ENCODE results near the gene TCEA2.

DNA sequence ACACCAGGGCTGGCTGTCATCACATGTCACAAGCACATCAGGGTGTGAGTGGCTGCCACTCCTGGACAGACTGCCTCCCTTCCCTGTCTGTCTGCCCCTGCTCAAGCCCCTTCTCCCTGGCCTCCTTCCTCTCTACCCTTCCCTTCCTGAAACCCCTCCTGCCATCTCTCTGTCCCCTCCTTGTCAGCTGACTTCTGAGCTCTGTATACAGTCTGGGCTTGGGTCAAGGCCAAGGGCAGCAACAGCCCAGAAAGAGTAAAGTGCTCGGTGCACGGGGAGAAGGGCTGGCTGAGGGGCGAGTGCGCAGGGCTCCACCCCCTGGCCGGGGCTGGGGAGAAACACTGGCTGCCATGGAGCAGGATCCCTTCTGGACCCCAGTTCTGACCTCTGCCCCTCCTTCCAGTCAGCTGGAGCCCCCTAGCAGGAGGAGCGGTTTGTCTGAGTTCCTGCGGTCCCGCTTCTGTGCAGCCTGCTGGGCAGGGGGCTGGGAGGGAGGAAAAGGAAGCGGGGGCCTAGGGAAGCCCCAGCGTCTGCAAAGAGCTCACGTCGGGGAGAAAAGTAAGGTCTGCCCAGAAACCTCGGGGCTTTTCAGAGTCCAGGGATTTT, 19.2 kb downstream of the TCEA2 start:
- TF ChIP-seq CCAR2 (optimal IDR thresholded peaks at IDR 0.05; ENCODE audit: low read depth, low read length), result no peak
- no peak for TF ChIP-seq KAT7 (CRISPR knock-in tag; IDR thresholded peaks at IDR 0.05; ENCODE audit: borderline replicate concordance)
- no peak for TF ChIP-seq NCOA1 (CRISPR knock-in tag; IDR thresholded peaks at IDR 0.05)
- no peak; the same call in 1 of the 2 replicates for TF ChIP-seq GABPB1 (CRISPR knock-in tag; IDR thresholded peaks at IDR 0.05)
